ENCODE results near the gene CFAP299.

GRCh38 chr4:80446664-80447063 lies 111.1 kb downstream of the CFAP299 start:
- TF ChIP-seq CTCF (IDR thresholded peaks at IDR 0.05; ENCODE audit: low read depth, low read length): no peak
- no peak for TF ChIP-seq EZH2phosphoT487 (IDR thresholded peaks at IDR 0.05; ENCODE audit: low read depth)

Measured in OCI-LY3 (cell line).